Keratinocyte (primary cell): Measurements from ENCODE around the gene PLEKHO2. TPM values are rescaled to one million over a fixed set of nuclear protein-coding genes. Genes with fewer than 3 reads are reported as not detected.

Experiments used
- DNase-seq: peaks from one replicate; pipeline ENCODE4 v3.0.0-alpha.2; 2011; ENCODE audit warnings: low read depth, missing footprints, low spot score
- FAIRE-seq: peaks from 2 replicates; lab custom pipeline; 2011; peaks lifted over from hg19 to GRCh38; lab: Jason Lieb, UNC
- H2AFZ ChIP-seq: 2 replicates; pipeline ENCODE4 v1.6.0; 2012; ENCODE audit warnings: low read length, control low read depth, inconsistent platforms; ENCODE audit not compliant: control insufficient read depth
- H3K27ac ChIP-seq: 2 replicates; pipeline ENCODE4 v1.5.1; 2011; ENCODE audit warnings: low read length; ENCODE audit not compliant: control insufficient read depth, insufficient read depth
- H3K27me3 ChIP-seq: 3 replicates; pipeline ENCODE4 v1.6.0; 2011; ENCODE audit warnings: low read length; ENCODE audit not compliant: control insufficient read depth, insufficient read depth; ENCODE audit errors: extremely low read depth
- H3K36me3 ChIP-seq, 2 experiments: 2 replicates in 1 of 2; 3 replicates in 1 of 2; pipeline ENCODE4 v1.5.1; 2011; ENCODE audit warnings: low read length in 2 of 2, mild to moderate bottlenecking in 1 of 2; ENCODE audit not compliant: control insufficient read depth in 2 of 2, insufficient read depth in 2 of 2; ENCODE audit errors: extremely low read depth in 1 of 2
- H3K4me1 ChIP-seq: 3 replicates; pipeline ENCODE4 v1.5.1; 2011; ENCODE audit warnings: low read length; ENCODE audit not compliant: control insufficient read depth, insufficient read depth; ENCODE audit errors: extremely low read depth
- H3K4me2 ChIP-seq: 3 replicates; pipeline ENCODE4 v1.6.0; 2011; ENCODE audit warnings: low read depth, low read length; ENCODE audit not compliant: control insufficient read depth, insufficient read depth; ENCODE audit errors: extremely low read depth
- H3K4me3 ChIP-seq, 3 experiments: fragments of 200-600 bp in 1 of 3; sonication (generic) in 1 of 3; 2 replicates in 2 of 3; 3 replicates in 1 of 3; pipeline ENCODE4 v1.5.1; 2011 to 2016; ENCODE audit warnings: low read length in 3 of 3, mild to moderate bottlenecking in 3 of 3, control low read depth in 2 of 3, inconsistent platforms in 1 of 3, low read depth in 1 of 3, mixed read lengths in 1 of 3, mixed run types in 1 of 3, moderate library complexity in 1 of 3; ENCODE audit not compliant: control insufficient read depth in 2 of 3, insufficient read depth in 2 of 3; ENCODE audit errors: extremely low read depth in 1 of 3
- H3K79me2 ChIP-seq: 2 replicates; pipeline ENCODE4 v1.6.0; 2012; ENCODE audit warnings: low read length; ENCODE audit not compliant: control insufficient read depth, insufficient read depth
- H3K9ac ChIP-seq: 3 replicates; pipeline ENCODE4 v1.6.0; 2011; ENCODE audit warnings: low read length; ENCODE audit not compliant: control insufficient read depth, insufficient read depth; ENCODE audit errors: extremely low read depth
- H3K9me1 ChIP-seq: 3 replicates; pipeline ENCODE4 v1.6.0; 2011; ENCODE audit warnings: low read length; ENCODE audit not compliant: control insufficient read depth, insufficient read depth; ENCODE audit errors: extremely low read depth
- H3K9me3 ChIP-seq: 2 replicates; pipeline ENCODE4 v1.5.1; 2012; ENCODE audit warnings: low read depth, low read length; ENCODE audit not compliant: control insufficient read depth
- H4K20me1 ChIP-seq: 3 replicates; pipeline ENCODE4 v1.6.0; 2011; ENCODE audit warnings: low read length; ENCODE audit not compliant: control insufficient read depth, insufficient read depth; ENCODE audit errors: extremely low read depth
- EZH2 ChIP-seq: IDR thresholded peaks from one replicate; pipeline ENCODE4 v1.6.1; 2012; ENCODE audit warnings: inconsistent platforms, mild to moderate bottlenecking, low read length, moderate library complexity
- dilution Hi-C: fragments of 300-500 bp; cut with MboI; formaldehyde crosslinking; loops from one replicate; pipeline ENCODE4 v1.7.0; 2020; ENCODE audit warnings: low sequenced_read_pairs; ENCODE audit not compliant: extremely low pct_ligation_motif_present
- polyA plus RNA-seq, 5 experiments: library from polyadenylated mRNA; depleted of rRNA in 3 of 5; stranded (reverse) in 3 of 5; stranded (forward) in 1 of 5; unstranded in 1 of 5; fragments of >200 nt; gene quantifications; 1 replicate in 1 of 5; 2 replicates in 3 of 5; 3 replicates in 1 of 5; pipeline versions ENCODE4 v1.2.1 to v1.2.3, GENCODE V29; 2011 to 2012; ENCODE audit warnings: missing spikeins in 2 of 5, low read depth in 1 of 5, low replicate concordance in 1 of 5
- TF ChIP-seq, protein P1 (sequence below), 3 experiments: IDR thresholded peaks in 1 of 3; conservative IDR thresholded peaks in 1 of 3; optimal IDR thresholded peaks in 1 of 3; 2 replicates in 2 of 3; 3 replicates in 1 of 3; pipeline versions ENCODE3 to v1.5.1; 2011; ENCODE audit warnings: low read length in 3 of 3, mild to moderate bottlenecking in 3 of 3, moderate library complexity in 2 of 3, control low read depth in 1 of 3, inconsistent platforms in 1 of 3; ENCODE audit not compliant: insufficient read depth in 2 of 3; ENCODE audit errors: extremely low read depth in 1 of 3

Gene PLEKHO2
- polyA plus RNA-seq, 1 donor (not counting 4 experiments of a cell fraction or from before 2014, with no cell fraction given), result 8.8 TPM

DNA sequence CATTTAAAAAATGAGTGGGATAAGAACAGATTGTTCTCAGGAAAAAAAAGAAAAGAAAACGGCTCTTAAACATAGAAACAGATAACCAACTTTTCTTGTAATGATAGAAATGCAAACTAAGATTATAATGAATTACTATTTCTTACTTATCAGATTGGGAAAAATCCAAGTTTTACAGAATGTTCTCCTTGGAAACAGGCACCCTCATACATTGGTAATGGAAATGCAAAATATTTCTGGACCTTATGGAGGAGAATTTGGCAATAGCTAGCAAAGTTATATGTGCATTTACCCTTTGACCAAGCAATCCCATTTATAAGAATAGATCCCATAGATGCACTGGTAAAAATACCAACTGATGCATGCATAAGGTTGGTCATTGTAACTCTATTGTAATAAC lies 66.3 kb downstream of the PLEKHO2 start:
- Histone ChIP-seq H3K9me3 (no peaks in the 10 kb centered on the region), H2AFZ (no peak overlapping the region), H3K27me3 (peaks cover 3% of the 10 kb centered on the region), H3K27ac (no peak overlapping the region), H3K4me1 (peaks cover 15% of the 10 kb centered on the region), H3K9ac (no peak overlapping the region), H4K20me1 (no peaks in the 10 kb centered on the region), H3K36me3 (no peaks in the 10 kb centered on the region), H3K4me2 (no peak overlapping the region), H3K79me2 (no peaks in the 10 kb centered on the region), H3K4me3 (no peak overlapping the region), H3K9me1 (no peaks in the 10 kb centered on the region)
- dilution Hi-C loops, result no loop called here
- no peak for FAIRE-seq
- TF ChIP-seq, protein P1, sequence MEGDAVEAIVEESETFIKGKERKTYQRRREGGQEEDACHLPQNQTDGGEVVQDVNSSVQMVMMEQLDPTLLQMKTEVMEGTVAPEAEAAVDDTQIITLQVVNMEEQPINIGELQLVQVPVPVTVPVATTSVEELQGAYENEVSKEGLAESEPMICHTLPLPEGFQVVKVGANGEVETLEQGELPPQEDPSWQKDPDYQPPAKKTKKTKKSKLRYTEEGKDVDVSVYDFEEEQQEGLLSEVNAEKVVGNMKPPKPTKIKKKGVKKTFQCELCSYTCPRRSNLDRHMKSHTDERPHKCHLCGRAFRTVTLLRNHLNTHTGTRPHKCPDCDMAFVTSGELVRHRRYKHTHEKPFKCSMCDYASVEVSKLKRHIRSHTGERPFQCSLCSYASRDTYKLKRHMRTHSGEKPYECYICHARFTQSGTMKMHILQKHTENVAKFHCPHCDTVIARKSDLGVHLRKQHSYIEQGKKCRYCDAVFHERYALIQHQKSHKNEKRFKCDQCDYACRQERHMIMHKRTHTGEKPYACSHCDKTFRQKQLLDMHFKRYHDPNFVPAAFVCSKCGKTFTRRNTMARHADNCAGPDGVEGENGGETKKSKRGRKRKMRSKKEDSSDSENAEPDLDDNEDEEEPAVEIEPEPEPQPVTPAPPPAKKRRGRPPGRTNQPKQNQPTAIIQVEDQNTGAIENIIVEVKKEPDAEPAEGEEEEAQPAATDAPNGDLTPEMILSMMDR (optimal IDR thresholded peaks at IDR 0.05 in 1 of 3, IDR thresholded peaks at IDR 0.05 in 1 of 3, conservative IDR thresholded peaks at IDR 0.05 in 1 of 3; ENCODE audit: extremely low read depth in 1 of 3, insufficient read depth in 2 of 3, low read length in 3 of 3), result no peak
- TF ChIP-seq EZH2, result no peak
- no peak for DNase-seq

DNA sequence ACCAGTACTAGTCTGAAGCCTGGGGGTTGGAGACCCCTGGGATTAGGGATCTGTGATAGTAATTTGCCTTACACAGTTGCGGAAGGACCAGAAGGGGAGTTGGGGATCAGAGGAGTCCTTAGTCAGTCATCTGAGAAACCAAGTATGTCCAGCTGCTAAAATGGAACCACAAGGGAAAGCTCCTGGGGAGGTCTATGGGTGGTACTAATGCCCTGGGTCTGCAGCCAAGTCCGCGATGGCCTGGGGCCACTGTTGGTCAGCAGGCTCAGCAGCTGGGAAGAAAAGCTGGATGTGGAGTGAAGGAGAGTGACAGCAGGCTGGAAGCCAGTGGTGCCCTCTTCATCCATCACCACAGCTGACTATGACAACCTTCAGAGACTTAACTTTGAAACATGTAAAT lies 67.8 kb downstream of the PLEKHO2 start:
- peaks cover 10% of the 10 kb centered on the region for H3K4me1 ChIP-seq
- no peak overlapping the region for H3K9ac ChIP-seq
- dilution Hi-C loops, result no loop called here
- FAIRE-seq, result no peak
- H3K27me3 ChIP-seq, result peaks cover 3% of the 10 kb centered on the region
- H3K27ac ChIP-seq, result no peak overlapping the region
- H2AFZ ChIP-seq, result no peak overlapping the region
- H3K4me3 ChIP-seq, result no peak overlapping the region
- H3K9me1 ChIP-seq, result no peaks in the 10 kb centered on the region
- H3K79me2 ChIP-seq, result no peaks in the 10 kb centered on the region
- TF ChIP-seq, protein P1 (optimal IDR thresholded peaks at IDR 0.05 in 1 of 3, IDR thresholded peaks at IDR 0.05 in 1 of 3, conservative IDR thresholded peaks at IDR 0.05 in 1 of 3; ENCODE audit: extremely low read depth in 1 of 3, insufficient read depth in 2 of 3, low read length in 3 of 3), result no peak
- TF ChIP-seq EZH2, result no peak
- no peaks in the 10 kb centered on the region for H4K20me1 ChIP-seq
- no peak overlapping the region for H3K4me2 ChIP-seq
- H3K36me3 ChIP-seq, result no peaks in the 10 kb centered on the region
- H3K9me3 ChIP-seq, result no peaks in the 10 kb centered on the region
- DNase-seq, result no peak
